GM12801 (cell line): Measurements from ENCODE around the gene PLIN5.
A peak's percentile ranks its signal among the peaks of the same experiment; 100 is the strongest.

Experiments
- TF ChIP-seq, protein P1 (sequence below): IDR thresholded peaks from one replicate; pipeline ENCODE4 v1.5.1; 2011; ENCODE audit warnings: control low read depth; ENCODE audit not compliant: insufficient read length; ENCODE audit errors: extremely low read depth

Gene PLIN5

GRCh38 chr19:4525563-4526002, 9.4 kb downstream of the PLIN5 start:
- TF ChIP-seq, protein P1, sequence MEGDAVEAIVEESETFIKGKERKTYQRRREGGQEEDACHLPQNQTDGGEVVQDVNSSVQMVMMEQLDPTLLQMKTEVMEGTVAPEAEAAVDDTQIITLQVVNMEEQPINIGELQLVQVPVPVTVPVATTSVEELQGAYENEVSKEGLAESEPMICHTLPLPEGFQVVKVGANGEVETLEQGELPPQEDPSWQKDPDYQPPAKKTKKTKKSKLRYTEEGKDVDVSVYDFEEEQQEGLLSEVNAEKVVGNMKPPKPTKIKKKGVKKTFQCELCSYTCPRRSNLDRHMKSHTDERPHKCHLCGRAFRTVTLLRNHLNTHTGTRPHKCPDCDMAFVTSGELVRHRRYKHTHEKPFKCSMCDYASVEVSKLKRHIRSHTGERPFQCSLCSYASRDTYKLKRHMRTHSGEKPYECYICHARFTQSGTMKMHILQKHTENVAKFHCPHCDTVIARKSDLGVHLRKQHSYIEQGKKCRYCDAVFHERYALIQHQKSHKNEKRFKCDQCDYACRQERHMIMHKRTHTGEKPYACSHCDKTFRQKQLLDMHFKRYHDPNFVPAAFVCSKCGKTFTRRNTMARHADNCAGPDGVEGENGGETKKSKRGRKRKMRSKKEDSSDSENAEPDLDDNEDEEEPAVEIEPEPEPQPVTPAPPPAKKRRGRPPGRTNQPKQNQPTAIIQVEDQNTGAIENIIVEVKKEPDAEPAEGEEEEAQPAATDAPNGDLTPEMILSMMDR: no peak

DNA sequence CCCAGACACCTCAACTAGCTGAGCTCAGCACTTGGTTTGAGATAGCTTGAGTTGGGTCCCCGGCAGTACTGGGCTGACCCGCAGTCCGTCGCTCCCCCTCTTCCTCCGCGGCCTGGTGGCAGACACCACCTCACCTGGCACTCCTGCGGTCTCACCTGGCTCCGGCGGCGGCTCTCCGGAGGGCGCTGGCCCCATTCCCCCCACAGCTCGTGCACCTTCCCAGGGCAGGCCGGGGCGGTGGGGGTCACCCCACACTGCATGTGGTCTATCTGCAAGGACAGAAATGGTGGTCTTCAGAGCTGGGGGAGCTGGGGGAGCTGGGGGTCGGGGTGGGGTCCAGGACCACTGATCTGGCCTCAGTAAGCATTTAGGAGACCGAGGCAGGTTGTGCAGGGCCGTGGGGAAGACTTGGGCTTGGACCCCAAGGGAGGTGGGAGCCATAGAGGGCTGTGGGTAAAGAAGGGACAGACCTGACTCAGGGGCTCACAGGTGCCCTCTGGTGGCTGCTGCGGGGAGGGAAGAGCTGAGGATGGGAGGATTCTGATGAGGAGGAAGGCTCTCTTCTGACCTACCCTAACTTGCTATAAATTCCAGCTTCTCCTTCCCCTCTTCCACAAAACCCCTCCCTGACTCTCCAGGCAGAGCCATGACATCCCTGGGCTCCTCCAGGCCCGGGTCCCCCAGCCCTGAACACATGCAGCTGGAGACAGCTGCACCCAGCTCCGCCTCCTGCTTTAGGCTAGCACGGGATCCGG, 10.0 kb downstream of the PLIN5 start:
- TF ChIP-seq, protein P1: peak; percentile 8

GRCh38 chr19:4523306-4524110, 11.5 kb downstream of the PLIN5 start:
- TF ChIP-seq, protein P1: no peak

DNA sequence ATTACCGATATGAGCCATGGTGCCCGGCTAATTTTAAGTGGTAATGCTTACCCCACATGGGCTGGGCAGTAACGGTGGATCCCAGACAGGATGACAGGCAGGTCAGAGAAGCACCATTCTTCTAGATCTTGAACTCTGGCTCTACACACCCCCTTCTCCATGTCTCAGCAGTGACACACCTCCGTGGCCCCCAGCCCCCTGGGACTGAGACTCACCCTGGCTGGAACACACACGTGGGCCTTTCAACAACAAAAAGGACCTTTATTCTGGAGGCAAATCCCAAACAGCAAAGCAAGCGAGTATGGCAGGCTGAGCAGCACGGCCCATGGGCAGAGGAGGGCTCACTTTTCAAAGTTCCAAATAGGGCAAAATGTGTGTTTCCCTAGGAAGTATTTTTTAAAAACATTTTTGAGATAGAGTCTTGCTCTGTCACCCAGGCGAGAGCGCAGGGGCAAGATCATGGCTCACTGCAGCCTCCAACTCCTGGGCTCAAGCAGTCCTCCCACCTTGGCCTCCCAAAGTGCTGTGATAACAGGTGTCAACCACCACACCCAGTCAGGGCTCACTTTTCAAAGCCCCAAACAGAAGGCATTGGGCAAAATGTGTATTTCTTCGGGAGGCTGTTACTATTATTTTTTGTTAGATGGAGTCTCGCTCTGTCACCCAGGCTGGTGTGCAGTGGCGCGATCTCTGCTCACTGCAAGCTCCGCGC, 12.6 kb downstream of the PLIN5 start:
- TF ChIP-seq, protein P1: no peak

DNA sequence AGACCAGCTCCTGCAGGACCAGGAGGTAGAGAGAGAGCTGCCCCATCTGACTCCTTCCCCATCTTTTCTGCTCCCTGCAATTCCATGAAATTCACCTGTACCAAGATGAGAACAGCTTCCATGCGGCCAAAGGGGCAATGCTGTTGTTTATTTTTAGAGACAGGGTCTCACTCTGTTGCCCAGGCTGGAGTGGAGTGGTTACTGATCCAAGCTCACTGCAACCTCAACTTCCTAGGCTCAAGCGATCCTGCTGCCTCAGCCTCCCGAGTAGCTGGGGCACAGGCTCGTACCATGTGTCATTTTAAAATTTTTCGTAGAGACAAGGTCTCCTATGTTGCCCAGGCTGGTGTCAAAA, 13.2 kb downstream of the PLIN5 start:
- TF ChIP-seq, protein P1: no peak

DNA sequence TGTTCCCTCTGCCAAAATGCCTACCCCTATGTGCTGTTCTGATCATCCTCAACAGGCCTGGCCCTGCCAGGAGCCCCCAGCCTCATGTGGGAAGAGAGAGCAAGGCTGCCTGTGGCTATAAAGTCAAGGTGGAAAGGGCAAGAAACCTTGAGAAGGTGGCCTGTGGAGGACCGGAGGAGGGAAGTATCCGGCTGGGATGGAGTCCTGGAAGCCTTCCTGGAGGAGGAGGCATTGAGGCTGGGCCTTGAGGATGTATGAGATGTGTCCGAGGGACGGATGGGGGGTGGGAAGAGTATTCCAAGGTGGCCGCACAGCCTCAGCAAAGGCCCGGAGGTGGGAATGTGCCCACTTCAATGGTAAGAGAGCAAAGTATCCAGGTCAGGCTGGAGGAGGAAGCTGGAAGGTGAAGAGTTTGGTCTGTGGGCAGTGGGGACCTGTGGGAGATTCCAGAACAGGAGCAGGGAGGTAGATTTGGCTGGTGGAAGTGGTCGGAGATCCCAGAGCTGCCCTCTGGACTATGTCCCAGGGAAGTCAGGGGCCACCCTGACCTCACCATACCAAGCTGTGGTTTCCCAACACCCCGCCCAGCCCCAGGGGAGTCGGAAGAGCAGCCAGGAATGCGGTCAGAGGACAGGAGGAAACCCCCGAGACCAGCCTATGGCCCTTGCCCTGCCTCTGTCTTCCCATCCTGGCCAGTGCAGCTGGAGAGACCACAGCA, 13.7 kb downstream of the PLIN5 start:
- TF ChIP-seq, protein P1: no peak
